K562 (cell line): ENCODE results near the gene CMBL. TPM values are rescaled to one million over a fixed set of nuclear protein-coding genes. Genes with fewer than 3 reads are reported as not detected.
A peak's percentile ranks its signal among the peaks of the same experiment; 100 is the strongest.

Experiments used
- ATF1 ChIP-seq, 2 experiments: fragments of 450-650 bp in 1 of 2; IDR thresholded peaks; 2 replicates each; pipeline ENCODE4 v1.6.1; 2016; ENCODE audit warnings: missing compliant biosample characterization in 1 of 2, missing genetic modification characterization in 1 of 2
- CBFB ChIP-seq: sonication (generic); formaldehyde crosslinking; IDR thresholded peaks from 2 replicates; pipeline ENCODE4 v1.4.0; 2020; ENCODE audit warnings: mild to moderate bottlenecking, missing genetic modification reagents
- CCNT2 ChIP-seq: IDR thresholded peaks from 2 replicates; pipeline ENCODE4 v1.6.1; 2011; ENCODE audit warnings: borderline replicate concordance, low read depth, mild to moderate bottlenecking, moderate library complexity, mixed read lengths, low read length; ENCODE audit not compliant: insufficient read length; ENCODE audit errors: extremely low read depth
- CXXC5 ChIP-seq: fragments of 250-450 bp; sonication (Bioruptor Pico); IDR thresholded peaks from 2 replicates; pipeline ENCODE4 v1.8.0; 2022; ENCODE audit warnings: inconsistent platforms, mild to moderate bottlenecking, moderate library complexity
- EP300 ChIP-seq: IDR thresholded peaks from 2 replicates; pipeline ENCODE4 v1.6.1; 2012; ENCODE audit warnings: low read length, improper control_type of control experiment
- FOXK2 ChIP-seq, 2 experiments: fragments of 450-650 bp; IDR thresholded peaks in 1 of 2; conservative IDR thresholded peaks in 1 of 2; 2 replicates each; pipeline ENCODE4 v1.6.1; 2016; ENCODE audit warnings: low read depth in 2 of 2, mild to moderate bottlenecking in 1 of 2
- FOXP4 ChIP-seq: sonication (generic); formaldehyde crosslinking; IDR thresholded peaks from 2 replicates; pipeline ENCODE4 v1.8.0; 2022; ENCODE audit warnings: mild to moderate bottlenecking, missing genetic modification reagents, borderline replicate concordance
- LARP7 ChIP-seq: fragments of 450-650 bp; IDR thresholded peaks from 2 replicates; pipeline ENCODE4 v1.6.1; 2016
- MAZ ChIP-seq, 2 experiments: fragments of 450-650 bp in 1 of 2; sonication (generic) in 1 of 2; formaldehyde crosslinking; IDR thresholded peaks in 1 of 2; conservative IDR thresholded peaks in 1 of 2; 2 replicates each; pipeline versions ENCODE4 v1.4.0 to v1.5.0; 2020; ENCODE audit warnings: mild to moderate bottlenecking in 1 of 2, missing genetic modification reagents in 1 of 2
- MCM3 ChIP-seq: fragments of 450-650 bp; IDR thresholded peaks from 2 replicates; pipeline ENCODE4 v1.6.1; 2016
- NFIC ChIP-seq: fragments of 450-650 bp; IDR thresholded peaks from 2 replicates; pipeline ENCODE4 v1.6.1; 2017; ENCODE audit warnings: mild to moderate bottlenecking, inconsistent platforms
- SAP30 ChIP-seq: fragments of 200-600 bp; sonication (generic); IDR thresholded peaks from 2 replicates; pipeline ENCODE4 v1.6.1; 2012; ENCODE audit warnings: borderline replicate concordance, low read depth, mild to moderate bottlenecking, moderate library complexity, low read length, control low read depth, inconsistent platforms; ENCODE audit not compliant: insufficient read depth, poor library complexity, severe bottlenecking
- SMARCA4 ChIP-seq: fragments of 450-650 bp; IDR thresholded peaks from 2 replicates; pipeline ENCODE4 v1.6.1; 2016
- TBP ChIP-seq: optimal IDR thresholded peaks from 2 replicates; pipeline ENCODE3; 2011; ENCODE audit warnings: low read depth, low read length, improper control_type of control experiment
- THAP12 ChIP-seq: fragments of 250-450 bp; sonication (Bioruptor Pico); IDR thresholded peaks from 2 replicates; pipeline ENCODE4 v1.9.0; 2021; ENCODE audit warnings: mild to moderate bottlenecking, inconsistent platforms
- WHSC1 ChIP-seq: IDR thresholded peaks from one replicate; pipeline ENCODE4 v1.6.1; 2012; ENCODE audit warnings: low read length, control low read depth, inconsistent platforms
- ZBTB7A ChIP-seq: IDR thresholded peaks from 2 replicates; pipeline ENCODE4 v1.6.1; 2011; ENCODE audit warnings: low read depth, mild to moderate bottlenecking, low read length, moderate library complexity, borderline replicate concordance; ENCODE audit not compliant: control insufficient read depth
- ZC3H8 ChIP-seq: fragments of 450-650 bp; IDR thresholded peaks from 2 replicates; pipeline ENCODE4 v1.6.1; 2017
- ZNF507 ChIP-seq: conservative IDR thresholded peaks from 2 replicates; pipeline ENCODE4 v1.6.1; 2017; ENCODE audit warnings: missing genetic modification characterization, missing compliant biosample characterization
- polyA plus RNA-seq, 8 experiments: library from polyadenylated mRNA; depleted of rRNA in 4 of 8; stranded (reverse) in 5 of 8; unstranded in 3 of 8; fragments of >200 nt; fragmentation: Nextera tagmentation in 2 of 8; fragmentation: Illumina TruSeq in 1 of 8; extraction: Ambion mirVana in 2 of 8; extraction: Trizol in 1 of 8; gene quantifications; 2 replicates each; pipeline versions ENCODE4 v1.2.1 to v1.2.3, GENCODE V29; 2011 to 2014; ENCODE audit warnings: inconsistent platforms in 1 of 8, missing spikeins in 1 of 8
- total RNA-seq, 7 experiments: library from RNA; depleted of rRNA in 6 of 7; stranded (reverse); fragments of >200 nt in 6 of 7; fragmentation: Illumina TruSeq in 2 of 7; extraction: Trizol in 2 of 7; gene quantifications; 2 replicates each; pipeline versions ENCODE4 v1.2.1 to v1.2.3, GENCODE V29; 2011 to 2021; ENCODE audit warnings: low replicate concordance in 1 of 7
- TF ChIP-seq, protein P1 (sequence below): sonication (generic); formaldehyde crosslinking; IDR thresholded peaks from 2 replicates; pipeline ENCODE4 v1.8.0; 2022; ENCODE audit warnings: mild to moderate bottlenecking, missing genetic modification reagents
- TF ChIP-seq, protein P2 (sequence below): sonication (generic); formaldehyde crosslinking; IDR thresholded peaks from 2 replicates; pipeline ENCODE4 v1.8.1; 2023; ENCODE audit warnings: mild to moderate bottlenecking, missing genetic modification reagents
- TF ChIP-seq, protein P3 (sequence below): fragments of 250-450 bp; sonication (Bioruptor Pico); IDR thresholded peaks from 2 replicates; pipeline ENCODE4 v1.6.1; 2021; ENCODE audit warnings: mild to moderate bottlenecking

The CMBL gene
- total and polyA plus RNA-seq, 9 of the 15 experiments (the other 6 are each of a cell fraction or from before 2014, with no cell fraction given), result 22.6 to 192 (median 71.1) TPM

DNA sequence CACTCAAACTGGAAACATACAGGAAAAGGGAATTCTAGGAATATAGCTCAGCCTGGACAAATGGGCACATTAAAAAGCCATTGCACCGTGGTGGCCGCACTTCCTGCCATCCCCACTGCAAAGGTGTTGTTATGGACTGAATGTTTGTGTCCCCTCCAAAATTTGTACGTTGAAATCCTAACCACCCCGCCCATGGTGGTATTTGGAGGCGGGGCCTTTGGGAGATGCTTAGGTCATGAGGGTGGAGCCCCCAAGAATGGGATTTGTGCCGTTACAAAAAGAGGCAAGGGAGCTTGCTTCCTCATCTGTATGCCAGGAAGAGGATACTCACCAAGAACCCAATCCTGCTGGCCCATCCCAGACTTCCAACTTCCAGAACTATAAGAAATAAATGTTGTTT, 1.1 kb upstream of the CMBL start (continued):
- TF ChIP-seq FOXP4 (no peak), ZNF507 (tag) (no peak), NFIC (no peak), ZBTB7A (peak; percentile 65; the same call in 1 of the 2 replicates), EP300 (0 out of 2 replicates have a peak, but pooled peaks have one; percentile 10), WHSC1 (no peak), CCNT2 (no peak), SMARCA4 (peak; percentile 25; the same call in 1 of the 2 replicates), LARP7 (no peak), THAP12 (CRISPR knock-in tag) (no peak), TBP (no peak), FOXK2 (conservative IDR thresholded peaks at IDR 0.05 in 1 of 2, IDR thresholded peaks at IDR 0.05 in 1 of 2; ENCODE audit: low read depth in 2 of 2) (peak in 1 of 2 experiments; percentile 47; a peak in 1 of 4 replicates), CXXC5 (CRISPR knock-in tag) (no peak; the same call in 1 of the 2 replicates), MAZ (CRISPR knock-in tag; conservative IDR thresholded peaks at IDR 0.05 in 1 of 2, IDR thresholded peaks at IDR 0.05 in 1 of 2) (0 out of 4 replicates have a peak, but pooled peaks of 1 of the 2 experiments have one; percentile 12), SAP30 (no peak), ATF1 (CRISPR knock-in tag; IDR thresholded peaks at IDR 0.05) (no peak), ATF1 (tag; IDR thresholded peaks at IDR 0.05) (peak; percentile 32; the same call in 1 of the 2 replicates), ZC3H8 (no peak), MCM3 (no peak), CBFB (no peak)
- TF ChIP-seq, protein P1, sequence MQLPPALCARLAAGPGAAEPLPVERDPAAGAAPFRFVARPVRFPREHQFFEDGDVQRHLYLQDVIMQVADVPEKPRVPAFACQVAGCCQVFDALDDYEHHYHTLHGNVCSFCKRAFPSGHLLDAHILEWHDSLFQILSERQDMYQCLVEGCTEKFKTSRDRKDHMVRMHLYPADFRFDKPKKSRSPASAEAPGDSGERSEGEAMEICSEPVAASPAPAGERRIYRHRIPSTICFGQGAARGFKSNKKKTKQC (CRISPR knock-in tag), result no peak
- TF ChIP-seq, protein P2, sequence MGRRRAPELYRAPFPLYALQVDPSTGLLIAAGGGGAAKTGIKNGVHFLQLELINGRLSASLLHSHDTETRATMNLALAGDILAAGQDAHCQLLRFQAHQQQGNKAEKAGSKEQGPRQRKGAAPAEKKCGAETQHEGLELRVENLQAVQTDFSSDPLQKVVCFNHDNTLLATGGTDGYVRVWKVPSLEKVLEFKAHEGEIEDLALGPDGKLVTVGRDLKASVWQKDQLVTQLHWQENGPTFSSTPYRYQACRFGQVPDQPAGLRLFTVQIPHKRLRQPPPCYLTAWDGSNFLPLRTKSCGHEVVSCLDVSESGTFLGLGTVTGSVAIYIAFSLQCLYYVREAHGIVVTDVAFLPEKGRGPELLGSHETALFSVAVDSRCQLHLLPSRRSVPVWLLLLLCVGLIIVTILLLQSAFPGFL (CRISPR knock-in tag), result no peak
- TF ChIP-seq, protein P3, sequence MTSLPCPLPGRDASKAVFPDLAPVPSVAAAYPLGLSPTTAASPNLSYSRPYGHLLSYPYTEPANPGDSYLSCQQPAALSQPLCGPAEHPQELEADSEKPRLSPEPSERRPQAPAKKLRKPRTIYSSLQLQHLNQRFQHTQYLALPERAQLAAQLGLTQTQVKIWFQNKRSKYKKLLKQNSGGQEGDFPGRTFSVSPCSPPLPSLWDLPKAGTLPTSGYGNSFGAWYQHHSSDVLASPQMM, result no peak
